Liver (tissue), 9 donors: ENCODE measurements around the gene MEGF6. TPM values are rescaled to one million over a fixed set of nuclear protein-coding genes. Genes with fewer than 3 reads are reported as not detected.

ENCODE experiments used
- DNase-seq: peaks from one replicate; pipeline ENCODE4 v3.0.0-alpha.2; 2017; ENCODE audit warnings: low spot score
- H3K27ac ChIP-seq, 2 donors: one replicate each; pipeline ENCODE4 v1.7.0; 2013; ENCODE audit warnings: inconsistent platforms in 2 of 2, low read length in 2 of 2, control low read depth in 1 of 2, low read depth in 1 of 2, mild to moderate bottlenecking in 1 of 2
- H3K27me3 ChIP-seq, 4 donors: one replicate each; pipeline versions ENCODE4 v1.6.1 to v1.7.0; 2013; ENCODE audit warnings: low read length in 3 of 4, inconsistent platforms in 1 of 4, mild to moderate bottlenecking in 1 of 4, moderate library complexity in 1 of 4; ENCODE audit not compliant: control insufficient read depth in 4 of 4, insufficient read depth in 4 of 4
- H3K36me3 ChIP-seq, 4 donors: one replicate each; pipeline versions ENCODE4 v1.6.1 to v1.7.0; 2013; ENCODE audit warnings: low read length in 3 of 4, mild to moderate bottlenecking in 3 of 4, low read depth in 1 of 4, moderate library complexity in 1 of 4; ENCODE audit not compliant: control insufficient read depth in 4 of 4, insufficient read depth in 3 of 4
- H3K4me1 ChIP-seq, 4 donors: one replicate each; pipeline versions ENCODE4 v1.6.1 to v1.7.0; 2013; ENCODE audit warnings: low read length in 3 of 4, mild to moderate bottlenecking in 3 of 4, moderate library complexity in 1 of 4; ENCODE audit not compliant: control insufficient read depth in 4 of 4, insufficient read depth in 4 of 4
- H3K4me3 ChIP-seq, 3 donors: one replicate each; pipeline versions ENCODE4 v1.6.1 to v1.7.0; 2013; ENCODE audit warnings: low read length in 3 of 3, control low read depth in 1 of 3, low read depth in 1 of 3, mild to moderate bottlenecking in 1 of 3
- H3K9ac ChIP-seq, 2 donors: one replicate each; pipeline ENCODE4 v1.7.0; 2013; ENCODE audit warnings: low read length in 2 of 2, mild to moderate bottlenecking in 2 of 2, moderate library complexity in 2 of 2, control low read depth in 1 of 2, low read depth in 1 of 2
- H3K9me3 ChIP-seq, 4 donors: one replicate each; pipeline versions ENCODE4 v1.6.1 to v1.7.0; 2013; ENCODE audit warnings: low read length in 3 of 4; ENCODE audit not compliant: control insufficient read depth in 4 of 4
- ATF3 ChIP-seq: IDR thresholded peaks from 2 replicates; pipeline ENCODE4 v1.6.1; 2016; ENCODE audit warnings: antibody characterized with exemption
- CTCF ChIP-seq: fragments of 150-350 bp; IDR thresholded peaks from 2 replicates; pipeline ENCODE4 v1.5.1; 2017; ENCODE audit warnings: improper control_type of control experiment, low read depth, low read length; ENCODE audit not compliant: missing input control
- EGR1 ChIP-seq, 2 donors: IDR thresholded peaks; 2 replicates each; pipeline ENCODE4 v1.6.1; 2016 to 2018; ENCODE audit warnings: antibody characterized with exemption in 2 of 2, low read depth in 2 of 2
- FOXA1 ChIP-seq: IDR thresholded peaks from 2 replicates; pipeline ENCODE4 v1.6.1; 2016; ENCODE audit warnings: antibody characterized with exemption
- FOXA2 ChIP-seq: IDR thresholded peaks from 2 replicates; pipeline ENCODE4 v1.6.1; 2016; ENCODE audit warnings: antibody characterized with exemption
- GABPA ChIP-seq, 2 donors: IDR thresholded peaks in 1 of 2; conservative IDR thresholded peaks in 1 of 2; 2 replicates each; pipeline ENCODE4 v1.6.1; 2016; ENCODE audit warnings: antibody characterized with exemption in 2 of 2, mild to moderate bottlenecking in 1 of 2, moderate library complexity in 1 of 2
- HNF4A ChIP-seq, 2 donors: conservative IDR thresholded peaks; 2 replicates each; pipeline ENCODE4 v1.6.1; 2016; ENCODE audit warnings: antibody characterized with exemption in 2 of 2, mild to moderate bottlenecking in 2 of 2
- HNF4G ChIP-seq: IDR thresholded peaks from 2 replicates; pipeline ENCODE4 v1.6.1; 2016; ENCODE audit warnings: antibody characterized with exemption
- JUND ChIP-seq, 2 donors: IDR thresholded peaks; 2 replicates each; pipeline ENCODE4 v1.6.1; 2016; ENCODE audit warnings: antibody characterized with exemption in 2 of 2
- MAX ChIP-seq: IDR thresholded peaks from 2 replicates; pipeline ENCODE4 v1.6.1; 2016; ENCODE audit warnings: antibody characterized with exemption
- NR2F2 ChIP-seq: IDR thresholded peaks from 2 replicates; pipeline ENCODE4 v1.6.1; 2016; ENCODE audit warnings: antibody characterized with exemption
- RAD21 ChIP-seq, 2 donors: IDR thresholded peaks; 2 replicates each; pipeline ENCODE4 v1.6.1; 2016; ENCODE audit warnings: antibody characterized with exemption in 2 of 2, mild to moderate bottlenecking in 2 of 2
- RXRA ChIP-seq, 2 donors: IDR thresholded peaks; 2 replicates each; pipeline ENCODE4 v1.6.1; 2017 to 2018; ENCODE audit warnings: antibody characterized with exemption in 2 of 2, mild to moderate bottlenecking in 1 of 2
- SP1 ChIP-seq: IDR thresholded peaks from 2 replicates; pipeline ENCODE4 v1.6.1; 2018; ENCODE audit warnings: antibody characterized with exemption, mild to moderate bottlenecking
- TAF1 ChIP-seq: conservative IDR thresholded peaks from 2 replicates; pipeline ENCODE4 v1.6.1; 2016; ENCODE audit warnings: antibody characterized with exemption, mild to moderate bottlenecking
- YY1 ChIP-seq: IDR thresholded peaks from 2 replicates; pipeline ENCODE4 v1.6.1; 2016; ENCODE audit warnings: antibody characterized with exemption, mild to moderate bottlenecking
- ZBTB33 ChIP-seq: IDR thresholded peaks from 2 replicates; pipeline ENCODE4 v1.6.1; 2016; ENCODE audit warnings: antibody characterized with exemption
- WGBS: extraction: QIAGEN DNeasy Blood & Tissue Kit; methylation state at CpG from one replicate; pipeline ENCODE4 v1.1.7; 2013; 5-methylcytosine and 5-hydroxymethylcytosine counted together
- polyA plus RNA-seq, 2 donors: library from polyadenylated mRNA; stranded (reverse) in 1 of 2; unstranded in 1 of 2; fragments of 200-250 nt in 1 of 2; fragments of >200 nt in 1 of 2; fragmentation: Nextera tagmentation in 1 of 2; extraction: Ambion mirVana in 1 of 2; gene quantifications; one replicate each; pipeline versions ENCODE4 v1.2.1 to v1.2.3, GENCODE V29; 2013 to 2015
- total RNA-seq, 2 donors: library from RNA; depleted of rRNA; stranded (reverse); fragments of >200 nt; gene quantifications; one replicate each; pipeline ENCODE4 v1.2.3, GENCODE V29; 2014
- donor health status: healthy.
- donor health status: healthy.
- donor health status: healthy.
- donor health status: healthy.
- donor health status: healthy.

Gene MEGF6
- total and polyA plus RNA-seq, 4 donors = 1.3 to 11.0 (median 4.0) TPM

- Histone ChIP-seq H3K4me1 (no peaks in the 10 kb centered on the region), H3K27me3 (no peaks in the 10 kb centered on the region), H3K27ac (no peak overlapping the region), H3K9ac (no peak overlapping the region), H3K4me3 (no peak overlapping the region), H3K36me3 (no peaks in the 10 kb centered on the region), H3K9me3 (no peaks in the 10 kb centered on the region)
- WGBS = 78% methylated on average over 10 of the region's 10 CpGs
- DNase-seq = no peak
- TF ChIP-seq HNF4A (conservative IDR thresholded peaks at IDR 0.05) (no peak), FOXA1 (no peak), NR2F2 (no peak), SP1 (no peak), ATF3 (no peak), EGR1 (IDR thresholded peaks at IDR 0.05; ENCODE audit: low read depth in 2 of 2) (no peak), RXRA (IDR thresholded peaks at IDR 0.05) (no peak), ZBTB33 (no peak), JUND (IDR thresholded peaks at IDR 0.05) (no peak), GABPA (IDR thresholded peaks at IDR 0.05 in 1 of 2, conservative IDR thresholded peaks at IDR 0.05 in 1 of 2) (no peak), CTCF (no peak), MAX (no peak), HNF4G (no peak), YY1 (no peak), TAF1 (no peak), RAD21 (IDR thresholded peaks at IDR 0.05) (no peak), FOXA2 (no peak)
Observed at GRCh38 chr1:3551711-3552110, 59.6 kb downstream of the MEGF6 start.

- Histone ChIP-seq H3K9ac (no peak overlapping the region), H3K27ac (no peak overlapping the region), H3K36me3 (no peaks in the 10 kb centered on the region), H3K9me3 (no peaks in the 10 kb centered on the region), H3K4me1 (no peaks in the 10 kb centered on the region), H3K27me3 (no peaks in the 10 kb centered on the region), H3K4me3 (no peak overlapping the region)
- no peak for TF ChIP-seq HNF4G
- no peak for TF ChIP-seq ATF3
- no peak for TF ChIP-seq NR2F2
- no peak for TF ChIP-seq SP1
- TF ChIP-seq MAX = no peak
- no peak for TF ChIP-seq CTCF
- no peak for TF ChIP-seq ZBTB33
- no peak for TF ChIP-seq EGR1 (IDR thresholded peaks at IDR 0.05; ENCODE audit: low read depth in 2 of 2)
- no peak for TF ChIP-seq FOXA1
- DNase-seq = no peak
- WGBS = 76% methylated on average over 5 of the region's 5 CpGs
Observed at GRCh38 chr1:3551290-3551678, 60.0 kb downstream of the MEGF6 start.
